Activated CD4-positive, alpha-beta T cell treated with anti-CD3 and anti-CD28 coated beads, Interleukin-2, amount 10 ng/mL, durations not matched to agents 7 days and 5 days (primary cell): Measurements from ENCODE around the gene CHTF8. TPM values are rescaled to one million over a fixed set of nuclear protein-coding genes. Genes with fewer than 3 reads are reported as not detected.

Experiments
- CTCF ChIA-PET: fragments of 350-600 bp; sonication (Branson Sonifier 250); formaldehyde crosslinking; loops from one replicate; lab custom pipeline; 2021; ENCODE audit warnings: antibody characterized with exemption; lab: Charles Lee
- POLR2A ChIA-PET: fragments of 350-600 bp; sonication (Branson Sonifier 250); formaldehyde crosslinking; loops from one replicate; lab custom pipeline; 2021; ENCODE audit warnings: antibody characterized with exemption; lab: Charles Lee
- DNase-seq: peaks from one replicate; pipeline ENCODE4 v3.0.0-alpha.2; 2020
- H3K27ac Mint-ChIP-seq: one replicate; pipeline ENCODE4 v1.8.0; 2021; ENCODE audit warnings: mild to moderate bottlenecking, moderate library complexity, mixed read lengths
- H3K27me3 Mint-ChIP-seq: one replicate; pipeline ENCODE4 v1.8.0; 2021; ENCODE audit warnings: mixed read lengths
- H3K36me3 Mint-ChIP-seq: one replicate; pipeline ENCODE4 v1.8.0; 2021; ENCODE audit warnings: low read depth, mixed read lengths
- H3K4me1 Mint-ChIP-seq: one replicate; pipeline ENCODE4 v1.8.0; 2021; ENCODE audit warnings: mixed read lengths
- H3K4me3 Mint-ChIP-seq: one replicate; pipeline ENCODE4 v1.8.0; 2021; ENCODE audit warnings: mild to moderate bottlenecking, moderate library complexity, mixed read lengths
- H3K9me3 Mint-ChIP-seq: one replicate; pipeline ENCODE4 v1.8.0; 2021; ENCODE audit warnings: mixed read lengths
- total RNA-seq, 2 experiments: library from RNA; stranded (reverse); gene quantifications; one replicate each; pipeline ENCODE4 v1.2.3, GENCODE V29; 2021

Gene CHTF8
- total RNA-seq: 100 to 1,000 TPM; 132 to 165 TPM

GRCh38 chr16:69132424-69133252 is at the start of gene CHTF8, which contains the start of gene UTP4:
Gene CHTF8, minus strand, starts transcription at chr16:69132588. Its CDS starts 11,130 bp downstream, at chr16:69121458.
Gene UTP4, plus strand, starts transcription at chr16:69132649. Its CDS starts 811 bp downstream, at chr16:69133460.
- Mint-ChIP-seq H3K27me3 (no peaks in the 10 kb centered on the region), H3K36me3 (peaks cover 27% of the 10 kb centered on the region), H3K27ac (peak within 1 kb of the TSS; percentile 93), H3K4me3 (peak within 1 kb of the TSS; percentile 96), H3K9me3 (no peaks in the 10 kb centered on the region), H3K4me1 (peaks cover 60% of the 10 kb centered on the region)
- peak; percentile 90 for DNase-seq
- CTCF ChIA-PET: interaction anchor here (0.6 to 2.5 kb wide), 6 partner anchors 9 to 206 kb away, joined by 3 to 11 read pairs (median 4); no protein-coding TSS in a partner anchor
- POLR2A ChIA-PET: no interaction called here

GRCh38 chr16:69180011-69180338 is 47.6 kb upstream of the CHTF8 start:
- Mint-ChIP-seq H3K4me1 (peaks cover 6% of the 10 kb centered on the region), H3K27ac (no peak overlapping the region), H3K27me3 (no peaks in the 10 kb centered on the region), H3K36me3 (peaks cover 3% of the 10 kb centered on the region), H3K4me3 (no peak overlapping the region), H3K9me3 (peaks cover 2% of the 10 kb centered on the region)
- ChIA-PET CTCF (interaction anchor here (0.6 to 6.1 kb wide), 3 partner anchors 12 to 98 kb away, joined by 3 to 34 read pairs (median 3); no protein-coding TSS in a partner anchor), POLR2A (no interaction called here)
- no peak for DNase-seq

- Mint-ChIP-seq H3K27me3 (no peaks in the 10 kb centered on the region), H3K36me3 (no peaks in the 10 kb centered on the region), H3K4me1 (peaks cover 3% of the 10 kb centered on the region), H3K27ac (no peak overlapping the region), H3K9me3 (no peaks in the 10 kb centered on the region), H3K4me3 (no peak overlapping the region)
- ChIA-PET POLR2A (interaction anchor here (0.6 kb wide), 1 partner anchor 628 kb away, joined by 3 read pairs; no protein-coding TSS in a partner anchor), CTCF (interaction anchor here (0.6 to 6.1 kb wide), 3 partner anchors 12 to 99 kb away, joined by 3 to 34 read pairs (median 3); no protein-coding TSS in a partner anchor)
- no peak for DNase-seq
Observed at GRCh38 chr16:69179328-69180010, 47.1 kb upstream of the CHTF8 start.

- CTCF ChIA-PET: interaction anchor here (0.7 to 6.1 kb wide), 4 partner anchors 9 to 65 kb away, joined by 3 to 34 read pairs (median 3); partner anchors contain the start of gene SNTB2
- Mint-ChIP-seq H3K9me3 (no peaks in the 10 kb centered on the region), H3K27me3 (no peaks in the 10 kb centered on the region), H3K4me3 (no peak overlapping the region), H3K27ac (no peak overlapping the region), H3K36me3 (no peaks in the 10 kb centered on the region), H3K4me1 (peaks cover 6% of the 10 kb centered on the region)
- DNase-seq: no peak
- POLR2A ChIA-PET: interaction anchor here (0.6 kb wide), 1 partner anchor 9 kb away, joined by 3 read pairs; no protein-coding TSS in a partner anchor
Observed at GRCh38 chr16:69176033-69176800, 43.8 kb upstream of the CHTF8 start.

GRCh38 chr16:69171325-69172084 is 39.1 kb upstream of the CHTF8 start:
- H3K36me3 Mint-ChIP-seq: peaks cover 28% of the 10 kb centered on the region
- CTCF ChIA-PET: no interaction called here
- no peak for DNase-seq
- H3K27ac Mint-ChIP-seq: no peak overlapping the region
- no peaks in the 10 kb centered on the region for H3K27me3 Mint-ChIP-seq
- no peaks in the 10 kb centered on the region for H3K9me3 Mint-ChIP-seq
- POLR2A ChIA-PET: no interaction called here
- H3K4me3 Mint-ChIP-seq: no peak overlapping the region
- H3K4me1 Mint-ChIP-seq: peaks cover 24% of the 10 kb centered on the region

- Mint-ChIP-seq H3K27ac (peak overlapping the region; percentile 48), H3K27me3 (no peaks in the 10 kb centered on the region), H3K4me1 (peaks cover 39% of the 10 kb centered on the region), H3K36me3 (peaks cover 37% of the 10 kb centered on the region), H3K9me3 (no peaks in the 10 kb centered on the region), H3K4me3 (no peak overlapping the region)
- CTCF ChIA-PET: interaction anchor here (0.6 to 4.7 kb wide), 2 partner anchors 9 to 245 kb away, joined by 3 to 34 read pairs; no protein-coding TSS in a partner anchor
- no peak for DNase-seq
- POLR2A ChIA-PET: no interaction called here
Observed at GRCh38 chr16:69169607-69170352, 37.4 kb upstream of the CHTF8 start.

GRCh38 chr16:69169051-69169450 is 36.7 kb upstream of the CHTF8 start:
- Mint-ChIP-seq H3K4me1 (peaks cover 42% of the 10 kb centered on the region), H3K27ac (no peak overlapping the region), H3K4me3 (no peak overlapping the region), H3K27me3 (no peaks in the 10 kb centered on the region), H3K36me3 (peaks cover 43% of the 10 kb centered on the region), H3K9me3 (no peaks in the 10 kb centered on the region)
- ChIA-PET POLR2A (no interaction called here), CTCF (interaction anchor here (0.6 to 4.7 kb wide), 5 partner anchors 9 to 557 kb away, joined by 3 to 34 read pairs (median 3); no protein-coding TSS in a partner anchor)
- DNase-seq: no peak

- Mint-ChIP-seq H3K27ac (peak overlapping the region; percentile 74), H3K27me3 (no peaks in the 10 kb centered on the region), H3K4me3 (no peak overlapping the region), H3K4me1 (peaks cover 37% of the 10 kb centered on the region), H3K36me3 (peaks cover 54% of the 10 kb centered on the region), H3K9me3 (no peaks in the 10 kb centered on the region)
- DNase-seq: no peak
- POLR2A ChIA-PET: interaction anchor here (0.7 kb wide), 1 partner anchor 9 kb away, joined by 3 read pairs; no protein-coding TSS in a partner anchor
- CTCF ChIA-PET: interaction anchor here (0.7 to 4.7 kb wide), 8 partner anchors 10 to 1897 kb away, joined by 3 to 34 read pairs (median 4); no protein-coding TSS in a partner anchor
Observed at GRCh38 chr16:69166946-69167930, 34.9 kb upstream of the CHTF8 start.

- Mint-ChIP-seq H3K4me3 (no peak overlapping the region), H3K36me3 (peaks cover 59% of the 10 kb centered on the region), H3K4me1 (peaks cover 37% of the 10 kb centered on the region), H3K9me3 (no peaks in the 10 kb centered on the region), H3K27ac (peak overlapping the region; percentile 74), H3K27me3 (no peaks in the 10 kb centered on the region)
- CTCF ChIA-PET: interaction anchor here (2.0 to 4.7 kb wide), 3 partner anchors 9 to 17 kb away, joined by 9 to 34 read pairs (median 10); no protein-coding TSS in a partner anchor
- POLR2A ChIA-PET: interaction anchor here (0.5 to 1.4 kb wide), 4 partner anchors 10 to 1145 kb away, joined by 3 to 4 read pairs (median 4); partner anchors contain the start of gene SNTB2
- peak; percentile 65 for DNase-seq
Observed at GRCh38 chr16:69166221-69166833, 33.9 kb upstream of the CHTF8 start.
